GM21360 (cell line): ENCODE results near the gene ABHD12.
"Not testable (repeated sequence)": the region's sequence is repeated elsewhere in the genome, so short reads cannot be mapped to it uniquely, and the experiment has no call there.

Source experiments
- ATAC-seq: cut with Tn5 transposase; IDR thresholded peaks from one replicate; pipeline ENCODE4 v1.9.1; 2021; ENCODE audit warnings: mild to moderate bottlenecking, moderate library complexity; ENCODE audit not compliant: unreplicated experiment

The ABHD12 gene

DNA sequence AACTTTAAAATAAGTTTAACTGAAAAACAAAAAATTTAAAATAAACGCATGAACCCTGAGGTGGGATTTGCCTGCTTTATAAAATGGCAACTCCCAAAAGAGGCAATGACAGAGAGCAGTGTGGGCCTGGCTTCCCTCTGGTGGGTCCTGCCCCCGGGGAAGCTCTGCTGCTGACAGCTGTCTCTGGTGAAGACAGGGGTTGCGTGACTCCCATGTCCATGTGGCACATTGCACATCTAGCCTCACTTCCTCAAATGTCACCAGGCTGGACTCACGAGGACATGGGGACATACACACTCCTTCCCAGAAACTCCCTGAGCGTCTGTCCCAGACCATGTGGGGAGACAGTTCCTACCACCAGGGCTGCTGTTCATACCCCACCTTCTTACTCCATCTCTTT is 66.2 kb downstream of the ABHD12 start:
- no peak for ATAC-seq

DNA sequence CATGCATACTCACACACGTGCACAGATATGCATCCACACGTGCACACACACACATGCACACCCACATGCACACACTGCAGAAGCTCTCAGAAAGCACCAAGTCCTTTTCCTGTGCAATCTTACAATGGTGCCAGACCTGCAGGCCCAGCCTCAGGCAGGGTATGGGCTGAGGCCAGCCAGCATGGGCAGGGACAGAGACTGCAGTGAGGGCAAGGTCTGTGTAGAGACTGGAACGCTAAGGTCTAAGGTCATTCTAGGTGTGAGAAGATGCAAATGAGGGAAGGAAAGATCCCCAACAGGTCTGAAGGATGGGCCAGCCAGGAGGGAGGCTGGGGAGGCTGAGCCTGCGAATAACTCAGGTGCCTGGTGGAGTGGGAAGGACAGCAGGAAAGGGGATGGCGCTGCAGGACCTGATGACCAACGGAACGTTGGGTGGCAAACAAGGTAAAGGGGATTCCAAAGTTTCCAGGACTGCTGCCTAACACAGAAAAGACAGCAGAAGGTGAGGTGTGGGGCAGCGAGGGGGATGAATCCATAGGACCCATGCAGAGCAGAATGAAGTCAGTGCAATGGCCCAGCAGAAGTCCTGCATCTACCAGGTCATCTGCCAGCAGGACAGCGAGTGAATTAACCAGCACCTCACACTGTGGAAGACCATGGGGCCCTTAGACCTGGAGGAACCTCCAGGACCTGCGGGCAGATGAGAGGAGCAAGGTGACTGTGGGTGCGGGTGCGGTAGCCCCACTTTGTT is 67.0 kb downstream of the ABHD12 start:
- ATAC-seq: no peak

DNA sequence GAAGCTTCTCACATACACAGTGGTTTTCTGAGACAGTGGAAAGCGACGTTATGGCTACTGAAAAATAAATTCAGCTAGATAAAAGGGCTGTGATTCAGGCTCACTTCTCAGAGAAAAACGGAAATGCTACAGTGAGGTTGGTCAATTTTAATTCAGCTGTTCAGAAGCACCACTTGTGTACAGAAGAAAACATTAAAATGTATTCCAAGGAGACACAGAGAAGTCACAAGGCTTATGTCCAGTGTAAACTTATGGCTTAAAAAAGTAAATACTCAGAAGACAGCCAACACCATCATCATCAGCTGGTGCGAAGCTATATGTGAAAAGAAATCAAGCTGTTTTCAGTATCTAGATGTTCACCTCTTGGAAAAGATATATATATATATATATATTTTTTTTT is 68.6 kb downstream of the ABHD12 start:
- no peak for ATAC-seq

DNA sequence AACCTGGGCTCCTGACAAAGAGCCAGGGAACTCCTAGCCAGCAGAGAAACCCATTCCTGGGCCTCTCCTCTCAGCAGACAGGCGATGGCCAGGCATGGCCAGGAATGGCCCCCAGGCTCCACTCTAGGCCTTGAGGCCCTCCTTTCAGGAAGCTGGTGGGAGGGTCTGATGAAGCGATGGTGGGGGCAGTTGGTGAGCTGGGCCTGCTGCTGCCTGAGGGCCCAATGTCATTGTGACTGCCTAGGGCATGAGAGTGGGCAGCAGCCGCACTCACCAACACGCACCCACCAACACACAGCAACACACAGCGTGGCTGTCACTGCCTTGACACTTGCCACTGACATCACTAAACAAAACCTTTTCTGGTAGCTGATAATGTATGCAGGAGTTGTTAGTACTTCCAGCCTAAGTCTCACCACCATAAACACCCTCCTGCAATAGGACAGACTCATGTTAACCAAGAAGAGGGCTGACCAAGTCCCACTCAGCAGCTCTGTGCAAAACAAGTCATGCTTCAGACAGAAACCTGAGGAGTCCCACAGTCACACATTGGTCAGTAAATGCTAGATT is 69.3 kb downstream of the ABHD12 start:
- no peak for ATAC-seq

DNA sequence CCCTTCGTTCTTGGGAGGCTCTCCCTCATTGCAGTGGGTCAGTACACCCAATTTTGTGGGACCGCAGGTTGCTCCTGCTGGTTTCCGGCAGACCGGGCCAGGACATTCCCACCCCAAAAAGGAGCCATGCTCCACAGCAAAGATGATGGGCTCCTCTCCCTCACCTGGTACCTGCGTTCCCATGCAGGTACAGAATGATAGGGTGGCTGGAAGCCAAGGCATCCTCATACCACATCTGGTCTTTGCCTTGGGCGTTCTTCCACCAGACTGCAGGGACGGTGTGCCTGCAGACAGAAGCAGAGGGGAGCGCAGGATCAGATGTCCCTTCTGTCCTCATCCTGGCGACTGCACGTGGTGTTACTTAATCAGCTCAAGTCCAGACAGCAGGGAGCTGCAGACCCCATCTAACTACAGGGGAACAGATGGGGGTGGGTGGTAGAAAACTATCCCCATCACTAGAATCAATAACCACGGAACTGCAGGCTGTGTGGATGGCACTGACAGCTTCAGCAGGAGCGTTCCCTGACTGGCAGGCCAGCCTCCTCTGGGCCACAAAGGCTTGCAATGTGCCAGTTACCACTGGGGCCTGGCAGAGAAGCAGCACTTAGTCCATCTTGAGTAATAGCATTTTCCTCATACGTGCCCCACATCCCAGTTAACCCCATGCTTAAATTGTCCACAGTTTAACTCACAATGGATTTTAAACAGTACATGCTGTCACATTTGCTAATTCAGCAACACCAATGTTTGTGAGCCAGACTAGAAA is 70.4 kb downstream of the ABHD12 start:
- no peak for ATAC-seq

DNA sequence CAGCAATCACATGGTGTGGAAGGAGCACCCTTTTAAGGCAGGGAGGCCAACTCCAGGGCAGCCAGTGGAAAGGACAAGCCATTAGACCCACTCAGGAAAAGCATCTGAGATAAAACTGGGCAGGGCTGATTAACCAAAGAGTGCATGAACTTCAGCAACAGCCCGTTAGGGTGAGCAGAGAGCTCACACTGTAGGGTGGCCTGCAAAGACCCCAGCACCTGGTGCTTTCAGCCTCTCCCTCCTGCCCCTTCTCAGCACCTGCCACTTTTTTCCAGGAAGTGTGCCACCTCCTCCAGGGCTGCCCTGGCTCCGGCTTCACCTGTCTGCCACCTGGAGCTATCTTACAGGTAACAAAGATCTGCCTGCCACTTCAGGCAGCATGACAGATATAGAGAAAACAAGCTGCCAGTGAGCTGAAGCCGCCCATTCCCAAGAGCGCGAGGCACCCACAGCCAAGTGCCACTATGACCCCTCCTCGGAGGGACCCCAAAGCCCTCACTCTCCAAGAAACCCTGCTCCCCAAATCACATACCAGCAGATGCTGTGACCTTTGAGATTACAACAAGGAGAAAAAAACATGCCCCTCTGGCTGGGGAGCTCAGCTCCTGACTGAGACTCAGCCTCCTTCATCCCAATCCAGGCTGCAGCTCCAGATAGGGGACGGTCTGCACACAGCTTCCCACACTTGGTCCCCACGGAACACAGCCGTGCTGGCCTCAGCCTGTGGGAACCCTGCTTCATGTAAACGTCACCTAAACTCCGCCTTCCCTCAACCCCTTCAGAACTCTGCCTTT is 71.2 kb downstream of the ABHD12 start:
- peak; percentile 2 for ATAC-seq

DNA sequence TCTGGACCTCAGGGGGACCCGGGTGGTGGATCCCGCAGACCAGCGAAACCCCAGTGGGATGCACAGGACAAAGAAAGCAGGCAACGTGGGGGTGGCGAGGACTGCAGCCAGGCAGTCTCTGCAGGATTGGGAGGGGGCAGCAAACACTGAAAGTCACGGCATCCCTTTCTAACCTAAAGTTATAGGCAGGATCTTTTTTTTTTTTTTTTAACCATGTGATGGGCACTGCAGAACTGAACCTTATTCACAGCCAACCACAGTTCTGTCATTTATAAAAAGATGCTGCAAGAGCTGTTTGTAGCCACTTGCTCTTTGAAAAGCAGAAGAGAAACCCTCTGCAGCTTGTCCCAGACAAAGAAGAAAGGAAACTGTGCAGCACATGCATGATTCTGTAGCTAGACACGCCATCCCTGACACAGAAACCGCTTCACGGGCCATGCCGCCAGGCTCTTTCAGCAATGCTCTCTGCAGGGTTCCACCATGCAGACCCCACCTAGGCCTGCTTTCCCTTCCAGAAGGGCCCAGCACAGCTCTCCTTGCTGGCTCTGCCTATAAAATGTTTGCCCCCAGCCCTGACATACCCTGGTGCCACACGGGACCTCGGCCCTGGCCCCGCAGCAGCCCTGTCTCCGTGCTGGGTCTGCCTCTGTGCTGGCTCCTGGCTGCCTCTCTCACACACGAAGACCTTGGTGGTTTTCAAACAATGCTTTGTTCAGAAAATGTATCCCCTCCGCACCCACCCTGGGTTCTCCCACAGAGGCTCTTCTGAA is 72.0 kb downstream of the ABHD12 start:
- peak; percentile 90 for ATAC-seq

DNA sequence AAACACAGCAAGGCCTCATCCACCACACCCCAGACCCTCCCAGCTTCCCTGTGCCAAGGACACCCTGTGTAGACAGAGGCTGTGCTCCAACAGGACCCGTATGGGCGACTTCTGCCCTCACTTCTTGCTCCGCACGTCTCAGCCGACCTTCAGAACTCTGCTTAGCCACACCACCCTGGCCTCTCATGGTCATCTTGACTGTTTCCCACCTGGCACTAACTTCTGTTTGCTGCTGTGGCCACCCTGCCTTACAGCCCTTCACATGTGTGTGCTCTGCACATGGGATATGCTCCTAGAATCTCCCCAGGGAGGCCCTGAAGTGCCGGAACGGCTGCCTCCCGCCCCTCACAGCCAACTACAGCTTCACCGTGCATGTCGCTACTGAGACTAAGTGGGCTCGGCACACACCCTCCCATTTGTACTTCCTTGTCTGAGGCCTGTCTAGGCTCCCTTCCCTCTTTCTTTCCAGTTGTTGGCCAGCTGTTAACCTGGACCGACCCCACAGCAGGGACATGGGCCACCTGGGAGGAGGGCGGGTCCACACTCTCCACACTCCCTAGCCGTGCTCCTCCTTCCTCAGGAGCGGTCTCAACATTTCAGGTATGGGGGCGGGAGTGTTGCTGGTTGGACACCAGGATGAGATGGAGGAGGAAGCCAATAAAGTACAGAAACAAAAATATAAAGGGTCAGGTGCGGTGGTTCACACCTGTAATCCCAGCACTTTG is 73.1 kb downstream of the ABHD12 start:
- no peak for ATAC-seq

DNA sequence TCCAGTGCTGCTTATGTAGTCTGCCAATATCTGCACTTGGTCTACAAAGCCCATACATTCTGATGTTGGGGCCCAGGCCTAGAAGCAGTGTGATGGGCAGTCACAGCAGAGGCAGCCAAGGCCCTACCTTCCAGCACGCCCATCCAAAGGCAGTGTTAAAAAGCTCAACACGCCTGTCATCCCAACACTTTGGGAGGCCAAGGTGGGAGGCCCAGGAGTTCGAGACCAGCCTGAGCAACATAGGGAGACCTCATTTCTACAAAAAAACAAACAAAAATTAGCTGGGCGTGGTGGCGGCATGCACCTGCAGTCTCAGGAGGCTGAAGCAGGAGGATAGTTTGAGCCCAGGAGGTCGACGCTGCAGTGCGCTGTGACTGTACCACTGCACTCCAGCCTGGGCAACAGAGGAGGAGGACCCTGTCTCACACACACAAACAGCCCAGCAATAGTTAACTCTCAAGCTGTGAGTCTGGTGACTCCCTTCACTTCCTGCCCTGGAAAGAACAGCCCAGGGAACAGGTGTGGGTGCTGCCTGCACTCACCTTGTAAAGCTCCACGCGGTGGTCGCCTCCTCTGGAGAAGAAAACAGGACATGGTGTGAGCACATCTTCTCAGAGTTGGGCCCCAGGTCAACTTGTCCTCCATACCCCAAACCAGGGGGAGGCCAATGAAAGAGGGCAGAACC is 74.0 kb downstream of the ABHD12 start:
- ATAC-seq: no peak

DNA sequence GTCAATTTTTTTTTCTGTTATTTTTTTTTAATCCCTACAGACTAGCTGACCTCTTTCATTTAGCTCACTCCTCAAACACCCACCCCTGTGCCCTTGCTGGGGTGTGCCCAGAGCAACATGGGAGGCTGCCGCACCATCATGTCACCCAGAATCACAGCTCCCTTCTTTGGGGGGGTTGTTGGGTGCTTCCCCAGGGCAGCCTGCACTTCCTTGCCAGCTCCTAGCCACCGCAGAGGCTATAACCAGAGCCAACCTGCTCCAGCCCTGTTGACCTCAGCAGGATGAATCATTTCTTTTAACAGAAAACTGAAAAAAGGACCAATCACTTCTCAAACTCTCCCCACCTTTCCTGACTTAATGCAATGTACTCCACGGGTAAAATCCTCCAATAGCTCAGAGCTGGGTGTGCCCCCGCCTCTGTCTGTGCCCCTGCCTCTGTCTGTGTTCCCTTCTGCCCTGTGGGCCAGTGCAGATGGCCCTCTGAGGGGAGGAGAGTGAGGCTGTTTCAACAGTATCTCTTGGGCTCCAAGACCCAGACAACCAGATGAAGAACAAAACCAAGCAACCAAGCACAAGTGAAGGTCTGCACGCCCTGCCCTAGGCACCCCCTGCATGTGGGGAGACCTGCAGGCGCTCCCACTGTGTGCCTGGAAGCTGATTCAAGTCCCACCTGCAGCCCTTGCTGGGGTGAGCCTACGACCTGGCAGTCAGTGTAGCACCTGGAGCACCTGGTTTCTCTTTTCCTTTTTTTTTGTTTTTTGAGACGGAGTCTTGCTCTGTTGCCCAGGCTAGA is 75.0 kb downstream of the ABHD12 start:
- no peak for ATAC-seq

DNA sequence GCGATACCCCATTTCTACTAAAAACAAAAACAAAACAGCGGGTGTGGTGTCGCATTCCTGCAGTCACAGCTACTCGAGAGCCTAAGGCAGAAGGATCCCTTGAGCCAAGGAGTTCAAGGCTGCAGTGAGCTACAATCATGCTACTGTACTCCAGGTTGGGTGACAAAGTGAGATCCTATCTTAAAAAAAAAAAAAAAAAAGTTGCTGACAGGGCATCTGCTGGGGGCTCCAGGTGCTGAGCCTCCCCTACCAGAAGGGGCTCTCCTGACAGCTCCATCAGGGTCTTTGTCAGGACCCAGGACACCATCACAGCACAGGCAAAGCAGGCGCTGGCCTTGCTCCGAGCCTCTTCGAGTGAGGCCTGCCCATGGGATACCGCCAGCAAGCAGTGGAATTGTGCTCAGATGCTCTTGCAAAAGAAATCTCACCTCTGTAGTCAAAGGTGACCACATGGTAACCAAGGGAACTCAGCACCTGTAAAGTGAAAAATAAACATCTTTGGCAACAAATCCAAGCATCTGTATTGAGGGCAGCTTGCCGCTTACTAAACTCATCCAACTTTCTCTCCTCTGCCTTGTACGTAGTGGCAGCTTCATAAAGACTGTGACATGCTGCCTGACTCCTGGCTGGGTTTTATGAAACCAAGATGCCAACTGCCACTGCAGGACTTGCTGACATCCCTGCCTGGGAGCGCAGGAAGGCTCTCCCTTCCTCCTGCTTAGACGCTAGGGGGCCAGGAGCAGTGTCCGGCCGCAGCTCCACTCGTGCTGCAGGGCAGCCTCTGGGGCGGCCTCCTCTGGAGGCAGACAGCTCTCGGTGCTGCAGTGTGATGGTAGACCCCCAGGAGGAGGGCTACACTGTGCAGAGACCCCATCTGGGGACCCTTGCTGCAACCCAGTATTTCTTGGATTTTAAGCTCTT is 75.9 kb downstream of the ABHD12 start:
- no peak for ATAC-seq

DNA sequence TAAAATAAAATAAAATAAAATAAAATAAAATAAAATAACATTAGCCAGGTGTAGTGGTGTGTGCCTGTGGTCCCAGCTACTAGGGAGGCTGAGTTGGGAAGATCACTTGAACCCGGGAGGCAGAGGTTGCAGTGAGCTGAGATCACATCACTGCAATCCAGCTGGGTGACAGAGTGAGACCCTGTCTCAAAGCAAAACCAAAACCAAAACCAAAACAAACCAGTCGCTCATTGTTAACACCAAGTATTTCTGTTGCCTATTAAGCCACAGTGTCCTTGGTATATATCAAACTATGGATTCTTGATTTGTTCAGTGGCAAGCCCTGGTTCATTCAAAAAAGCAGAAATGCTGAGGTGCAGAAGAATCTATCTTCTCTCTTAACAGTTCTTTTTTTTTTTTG is 77.0 kb downstream of the ABHD12 start:
- ATAC-seq: no peak

DNA sequence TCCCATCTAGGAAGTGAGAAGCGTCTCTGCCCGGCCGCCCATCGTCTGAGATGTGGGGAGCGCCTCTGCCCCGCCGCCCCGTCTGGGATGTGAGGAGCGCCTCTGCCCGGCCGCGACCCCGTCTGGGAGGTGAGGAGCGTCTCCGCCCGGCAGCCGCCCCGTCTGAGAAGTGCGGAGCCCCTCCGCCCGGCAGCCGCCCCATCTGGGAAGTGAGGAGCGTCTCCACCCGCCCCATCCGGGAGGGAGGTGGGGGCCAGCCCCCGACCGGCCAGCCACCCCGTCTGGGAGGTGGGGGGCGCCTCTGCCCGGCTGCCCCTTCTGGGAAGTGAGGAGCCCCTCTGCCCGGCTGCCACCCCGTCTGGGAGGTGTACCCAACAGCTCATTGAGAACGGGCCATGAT is 77.9 kb downstream of the ABHD12 start:
- not testable (repeated sequence) for ATAC-seq

DNA sequence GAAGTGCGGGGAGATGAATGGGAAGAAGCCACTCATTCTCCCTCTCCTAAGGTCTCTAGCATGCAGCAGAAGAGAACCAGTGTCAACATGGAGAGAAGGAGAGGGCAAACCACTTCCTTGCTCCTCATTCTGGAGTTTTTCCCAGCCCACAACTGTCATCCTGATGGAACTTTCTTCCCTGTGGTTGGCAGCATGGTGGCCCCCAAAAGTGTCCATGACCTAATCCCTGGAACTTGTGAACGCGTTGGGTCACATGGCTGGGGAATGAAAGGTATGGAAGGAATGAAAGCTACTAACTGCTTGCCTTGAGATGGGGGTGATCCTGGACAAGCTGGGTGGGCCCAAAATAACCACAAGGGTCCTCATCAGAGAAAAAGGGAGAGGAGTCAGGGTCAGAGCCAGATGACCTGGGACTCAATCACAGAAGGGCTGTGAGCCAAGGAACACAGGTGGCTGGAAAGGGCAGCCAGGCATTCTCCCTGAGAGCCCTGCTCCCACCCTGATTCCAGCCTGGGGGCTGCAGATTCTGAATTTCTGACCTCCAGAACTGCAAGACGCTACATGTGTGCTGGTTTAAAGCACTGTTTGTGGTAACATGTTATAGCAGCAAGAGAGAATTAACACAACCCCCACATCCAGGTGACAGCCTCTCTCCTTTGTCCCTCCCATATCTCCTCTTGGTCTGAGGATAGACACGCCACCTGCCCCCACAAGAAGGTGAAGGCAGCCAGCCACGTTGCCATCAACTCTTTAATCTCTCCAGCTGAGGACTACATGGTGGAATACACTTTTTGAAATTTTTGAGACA is 79.5 kb downstream of the ABHD12 start:
- no peak for ATAC-seq

DNA sequence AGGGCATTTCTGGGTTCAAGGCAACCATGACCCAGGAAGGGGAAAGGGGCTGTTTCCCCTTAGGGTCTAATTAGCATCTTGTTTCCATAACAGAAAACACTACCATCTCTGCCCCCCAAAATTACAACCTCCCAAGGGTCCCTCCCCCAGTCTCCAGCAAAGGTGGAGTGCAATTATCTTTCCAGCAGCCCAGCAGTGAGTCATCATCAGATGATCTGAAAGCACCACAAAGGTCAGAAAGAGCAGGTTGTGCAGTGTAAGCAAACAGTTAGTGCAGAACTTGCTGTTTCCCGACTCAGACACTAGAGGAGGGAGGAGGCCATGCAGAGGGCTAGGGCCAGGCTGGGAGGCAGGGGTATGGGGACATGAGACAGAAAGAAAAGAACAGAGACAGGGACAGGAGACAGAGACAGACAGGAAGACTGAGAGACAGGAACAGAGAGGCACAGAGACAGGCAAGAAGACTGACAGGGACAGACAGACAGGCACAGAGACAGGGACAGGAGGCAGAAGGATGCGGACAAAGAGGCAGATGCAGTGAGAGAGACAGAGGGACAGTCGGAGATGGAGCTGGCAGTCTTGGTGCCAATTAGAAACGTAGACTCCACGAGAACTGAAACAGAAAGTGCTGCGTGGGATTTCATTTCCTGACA is 80.2 kb downstream of the ABHD12 start:
- peak; percentile 93 for ATAC-seq
